IMR-90 (cell line): ENCODE results near the gene OR9A2. TPM values are rescaled to one million over a fixed set of nuclear protein-coding genes. Genes with fewer than 3 reads are reported as not detected.

ENCODE experiments used
- ATAC-seq: fragments of 200-7000 bp; cut with Tn5 transposase; 2 replicates; pipeline ENCODE4 v1.9.1; 2020; ENCODE audit warnings: low read depth, mild to moderate bottlenecking, moderate library complexity
- BruUV-seq: library from RNA; stranded (reverse); fragments of 400-500 nt; replicated peaks from 2 replicates; lab custom pipeline; 2021; lab: Mats Ljungman, UMichigan
- CTCF ChIA-PET: fragments of 300-600 bp; formaldehyde crosslinking; extraction: SDS; loops from one replicate; lab custom pipeline; 2021; ENCODE audit warnings: antibody characterized with exemption; lab: Yijun Ruan, JAX
- POLR2A ChIA-PET: fragments of 300-600 bp; sonication (Branson Sonifier 250); formaldehyde crosslinking; loops from one replicate; lab custom pipeline; 2022; ENCODE audit warnings: antibody characterized with exemption; ENCODE audit not compliant: unreplicated experiment; lab: Charles Lee
- DNase-seq: peaks from one replicate; pipeline ENCODE4 v3.0.0; 2013
- H2AFZ ChIP-seq: replicated peaks from 2 replicates; pipeline ENCODE3; 2013; ENCODE audit warnings: low read length, mild to moderate bottlenecking; ENCODE audit not compliant: poor library complexity
- H2AK5ac ChIP-seq: 2 replicates; pipeline ENCODE4 v1.6.1; 2013; ENCODE audit warnings: low read depth, low read length, inconsistent platforms
- H2AK9ac ChIP-seq: replicated peaks from 2 replicates; pipeline ENCODE3; 2013; ENCODE audit warnings: mild to moderate bottlenecking, low read depth, low read length, moderate library complexity; ENCODE audit not compliant: poor library complexity
- H2BK120ac ChIP-seq: 2 replicates; pipeline ENCODE4 v1.6.1; 2013; ENCODE audit warnings: low read depth, low read length, inconsistent platforms
- H2BK15ac ChIP-seq: 3 replicates; pipeline ENCODE4 v1.6.1; 2013; ENCODE audit warnings: low read depth, low read length, inconsistent platforms
- H2BK20ac ChIP-seq: 2 replicates; pipeline ENCODE4 v1.6.1; 2013; ENCODE audit warnings: low read depth, mild to moderate bottlenecking, inconsistent platforms, low read length, moderate library complexity
- H2BK5ac ChIP-seq: 2 replicates; pipeline ENCODE4 v1.6.1; 2013; ENCODE audit warnings: mild to moderate bottlenecking, low read depth, low read length, inconsistent platforms; ENCODE audit not compliant: poor library complexity, severe bottlenecking
- H3K14ac ChIP-seq: replicated peaks from 2 replicates; pipeline ENCODE4 v1.6.1; 2013; ENCODE audit warnings: low read depth, low read length, inconsistent platforms
- H3K18ac ChIP-seq: 2 replicates; pipeline ENCODE4 v1.6.1; 2013; ENCODE audit warnings: low read depth, low read length, control low read depth
- H3K23ac ChIP-seq: 2 replicates; pipeline ENCODE4 v1.6.1; 2013; ENCODE audit warnings: low read depth, low read length, inconsistent platforms
- H3K27ac ChIP-seq: 2 replicates; pipeline ENCODE4 v1.5.1; 2013; ENCODE audit warnings: mild to moderate bottlenecking, control low read depth, low read length; ENCODE audit not compliant: insufficient read depth
- H3K27me3 ChIP-seq: 2 replicates; pipeline ENCODE4 v1.6.1; 2013; ENCODE audit warnings: low read length; ENCODE audit not compliant: control insufficient read depth, insufficient read depth
- H3K36me3 ChIP-seq: 2 replicates; pipeline ENCODE4 v1.6.1; 2013; ENCODE audit warnings: low read length, mixed read lengths; ENCODE audit not compliant: control insufficient read depth, insufficient read depth
- H3K4ac ChIP-seq: 2 replicates; pipeline ENCODE4 v1.6.1; 2013; ENCODE audit warnings: low read depth, low read length, inconsistent platforms
- H3K4me1 ChIP-seq: 2 replicates; pipeline ENCODE4 v1.6.1; 2013; ENCODE audit warnings: low read length, mixed read lengths; ENCODE audit not compliant: control insufficient read depth, insufficient read depth
- H3K4me2 ChIP-seq: 2 replicates; pipeline ENCODE4 v1.6.1; 2013; ENCODE audit warnings: low read depth, mild to moderate bottlenecking, control low read depth, low read length, moderate library complexity
- H3K4me3 ChIP-seq: 2 replicates; pipeline ENCODE4 v1.5.1; 2013; ENCODE audit warnings: low read depth, mild to moderate bottlenecking, control low read depth, low read length, moderate library complexity; ENCODE audit not compliant: insufficient read depth
- H3K56ac ChIP-seq: 2 replicates; pipeline ENCODE4 v1.6.1; 2013; ENCODE audit warnings: low read length, inconsistent platforms; ENCODE audit not compliant: insufficient read depth; ENCODE audit errors: extremely low read depth
- H3K79me1 ChIP-seq, 2 experiments: 2 replicates each; pipeline ENCODE4 v1.6.1; 2013; ENCODE audit warnings: low read length in 2 of 2, inconsistent platforms in 1 of 2, low read depth in 1 of 2
- H3K9ac ChIP-seq: 2 replicates; pipeline ENCODE4 v1.6.1; 2013; ENCODE audit warnings: low read depth, low read length, control low read depth
- H3K9me1 ChIP-seq: 2 replicates; pipeline ENCODE4 v1.6.1; 2013; ENCODE audit warnings: low read length, inconsistent platforms; ENCODE audit not compliant: insufficient read depth
- H3K9me3 ChIP-seq: 2 replicates; pipeline ENCODE4 v1.6.1; 2013; ENCODE audit warnings: low read length; ENCODE audit not compliant: control insufficient read depth, insufficient read depth
- H4K20me1 ChIP-seq: 2 replicates; pipeline ENCODE4 v1.6.1; 2013; ENCODE audit warnings: low read length, inconsistent platforms; ENCODE audit not compliant: insufficient read depth
- H4K5ac ChIP-seq: 2 replicates; pipeline ENCODE4 v1.6.1; 2013; ENCODE audit warnings: mild to moderate bottlenecking, low read depth, low read length, control low read depth
- H4K8ac ChIP-seq, 2 experiments: 2 replicates each; pipeline ENCODE4 v1.6.1; 2013; ENCODE audit warnings: low read depth in 2 of 2, low read length in 2 of 2, control low read depth in 1 of 2, inconsistent platforms in 1 of 2
- H4K91ac ChIP-seq: 2 replicates; pipeline ENCODE4 v1.6.1; 2013; ENCODE audit warnings: low read depth, low read length, inconsistent platforms; ENCODE audit not compliant: insufficient read depth
- BHLHE40 ChIP-seq: fragments of 150-350 bp; IDR thresholded peaks from 2 replicates; pipeline ENCODE4 v1.6.1; 2016; ENCODE audit warnings: mild to moderate bottlenecking, low read depth, low read length
- CEBPB ChIP-seq: IDR thresholded peaks from 2 replicates; pipeline ENCODE4 v1.6.1; 2012; ENCODE audit warnings: low read depth, low read length, improper control_type of control experiment
- CHD1 ChIP-seq: IDR thresholded peaks from 2 replicates; pipeline ENCODE4 v1.6.1; 2012; ENCODE audit warnings: low read depth, low read length, improper control_type of control experiment
- CTCF ChIP-seq: conservative IDR thresholded peaks from 2 replicates; pipeline ENCODE4 v1.5.1; 2012; ENCODE audit warnings: mild to moderate bottlenecking, low read depth, low read length, improper control_type of control experiment
- FOS ChIP-seq: fragments of 150-350 bp; IDR thresholded peaks from 2 replicates; pipeline ENCODE4 v1.6.1; 2016; ENCODE audit warnings: low read depth, low read length
- MAFK ChIP-seq: IDR thresholded peaks from 2 replicates; pipeline ENCODE4 v1.6.1; 2012; ENCODE audit warnings: low read depth, low read length, improper control_type of control experiment
- MAZ ChIP-seq: IDR thresholded peaks from 2 replicates; pipeline ENCODE4 v1.6.1; 2012; ENCODE audit warnings: low read depth, mild to moderate bottlenecking, low read length, improper control_type of control experiment, moderate library complexity, borderline replicate concordance
- MXI1 ChIP-seq: IDR thresholded peaks from 2 replicates; pipeline ENCODE4 v1.6.1; 2012; ENCODE audit warnings: low read depth, mild to moderate bottlenecking, low read length, moderate library complexity, borderline replicate concordance
- NFE2L2 ChIP-seq: fragments of 150-350 bp; IDR thresholded peaks from 2 replicates; pipeline ENCODE4 v1.6.1; 2016; ENCODE audit warnings: low read depth, mild to moderate bottlenecking, low read length
- POLR2A ChIP-seq: IDR thresholded peaks from 2 replicates; pipeline ENCODE4 v1.6.1; 2012; ENCODE audit warnings: mild to moderate bottlenecking, low read depth, low read length
- RAD21 ChIP-seq: IDR thresholded peaks from 2 replicates; pipeline ENCODE4 v1.6.1; 2012; ENCODE audit warnings: low read length, improper control_type of control experiment
- RCOR1 ChIP-seq: IDR thresholded peaks from 2 replicates; pipeline ENCODE4 v1.6.1; 2012; ENCODE audit warnings: mild to moderate bottlenecking, low read length, improper control_type of control experiment; ENCODE audit not compliant: insufficient replicate concordance
- RFX5 ChIP-seq: IDR thresholded peaks from 2 replicates; pipeline ENCODE4 v1.8.0; 2012; ENCODE audit warnings: low read depth, mild to moderate bottlenecking, low read length, moderate library complexity
- SMC3 ChIP-seq: fragments of 150-350 bp; IDR thresholded peaks from 2 replicates; pipeline ENCODE4 v1.6.1; 2016; ENCODE audit warnings: low read depth, mild to moderate bottlenecking, antibody characterized with exemption, low read length, moderate library complexity
- WGBS, 2 experiments: methylation state at CpG; one replicate each; pipeline versions ENCODE4 v1.1.5 to v1.1.7; 2013; ENCODE audit warnings: missing lambda C conversion rate in 2 of 2; ENCODE audit not compliant: insufficient read length in 1 of 2; ENCODE audit errors: extremely low coverage in 2 of 2; 5-methylcytosine and 5-hydroxymethylcytosine counted together
- dilution Hi-C: fragments of 300-500 bp; cut with HindIII; formaldehyde crosslinking; loops from one replicate; pipeline ENCODE4 v1.14.3; 2018; ENCODE audit warnings: low sequenced_read_pairs; ENCODE audit not compliant: unreplicated experiment
- in situ Hi-C: fragments of 300-500 bp; cut with MboI; formaldehyde crosslinking; loops from 3 replicates; pipeline ENCODE4 v1.14.3; 2019; ENCODE audit warnings: low sequenced_read_pairs, inconsistent platforms, mixed read lengths
- intact Hi-C: fragments of 100-400 bp; cut with micrococcal nuclease; formaldehyde crosslinking; loops from 2 replicates; pipeline ENCODE4 v1.10.0; 2022
- polyA plus RNA-seq, 3 experiments: library from polyadenylated mRNA; depleted of rRNA; stranded (reverse); fragments of >200 nt; gene quantifications; 2 replicates each; pipeline ENCODE4 v1.2.3, GENCODE V29; 2012; ENCODE audit warnings: low replicate concordance in 1 of 3
- total RNA-seq: library from RNA; depleted of rRNA; stranded (reverse); fragments of >200 nt; gene quantifications from 2 replicates; pipeline ENCODE4 v1.2.3, GENCODE V29; 2012
- TF ChIP-seq, protein P1 (sequence below): fragments of 150-350 bp; IDR thresholded peaks from 2 replicates; pipeline ENCODE4 v1.6.1; 2016; ENCODE audit warnings: low read depth, mild to moderate bottlenecking, low read length, moderate library complexity, borderline replicate concordance
- TF ChIP-seq, protein P2 (sequence below): fragments of 150-350 bp; IDR thresholded peaks from 2 replicates; pipeline ENCODE4 v1.6.1; 2017; ENCODE audit warnings: mild to moderate bottlenecking, antibody characterized with exemption, low read length, low read depth

Gene OR9A2
- total and polyA plus RNA-seq, 2 of the 4 experiments (the other 2 are of a cell fraction), result not detected

GRCh38 chr7:143016996-143017395 lies 9.9 kb downstream of the OR9A2 start:
- H3K4ac ChIP-seq, result no peak overlapping the region
- H3K4me3 ChIP-seq, result no peak overlapping the region
- TF ChIP-seq MAZ (no peak), BHLHE40 (no peak), CHD1 (no peak), MXI1 (no peak), POLR2A (no peak), CTCF (no peak), MAFK (no peak), RCOR1 (no peak), FOS (no peak), SMC3 (no peak), NFE2L2 (no peak), CEBPB (no peak), RAD21 (no peak), RFX5 (no peak)
- TF ChIP-seq, protein P1, sequence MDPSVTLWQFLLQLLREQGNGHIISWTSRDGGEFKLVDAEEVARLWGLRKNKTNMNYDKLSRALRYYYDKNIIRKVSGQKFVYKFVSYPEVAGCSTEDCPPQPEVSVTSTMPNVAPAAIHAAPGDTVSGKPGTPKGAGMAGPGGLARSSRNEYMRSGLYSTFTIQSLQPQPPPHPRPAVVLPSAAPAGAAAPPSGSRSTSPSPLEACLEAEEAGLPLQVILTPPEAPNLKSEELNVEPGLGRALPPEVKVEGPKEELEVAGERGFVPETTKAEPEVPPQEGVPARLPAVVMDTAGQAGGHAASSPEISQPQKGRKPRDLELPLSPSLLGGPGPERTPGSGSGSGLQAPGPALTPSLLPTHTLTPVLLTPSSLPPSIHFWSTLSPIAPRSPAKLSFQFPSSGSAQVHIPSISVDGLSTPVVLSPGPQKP, result no peak
- TF ChIP-seq, protein P2, sequence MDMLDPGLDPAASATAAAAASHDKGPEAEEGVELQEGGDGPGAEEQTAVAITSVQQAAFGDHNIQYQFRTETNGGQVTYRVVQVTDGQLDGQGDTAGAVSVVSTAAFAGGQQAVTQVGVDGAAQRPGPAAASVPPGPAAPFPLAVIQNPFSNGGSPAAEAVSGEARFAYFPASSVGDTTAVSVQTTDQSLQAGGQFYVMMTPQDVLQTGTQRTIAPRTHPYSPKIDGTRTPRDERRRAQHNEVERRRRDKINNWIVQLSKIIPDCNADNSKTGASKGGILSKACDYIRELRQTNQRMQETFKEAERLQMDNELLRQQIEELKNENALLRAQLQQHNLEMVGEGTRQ, result no peak
- CTCF ChIA-PET, result interaction anchor here (1.8 kb wide), 1 partner anchor 198 kb away, joined by 6 read pairs; no protein-coding TSS in a partner anchor
- no peak overlapping the region for H3K23ac ChIP-seq
- H3K14ac ChIP-seq, result no peak overlapping the region
- no peaks in the 10 kb centered on the region for H3K27me3 ChIP-seq
- H2BK15ac ChIP-seq, result no peak overlapping the region
- no peak overlapping the region for H2BK5ac ChIP-seq
- H3K18ac ChIP-seq, result no peak overlapping the region
- DNase-seq, result no peak
- no peaks in the 10 kb centered on the region for H3K79me1 ChIP-seq
- H3K4me2 ChIP-seq, result no peak overlapping the region
- H3K36me3 ChIP-seq, result no peaks in the 10 kb centered on the region
- no peak overlapping the region for H4K8ac ChIP-seq
- no peak overlapping the region for H2BK20ac ChIP-seq
- POLR2A ChIA-PET, result no interaction called here
- H3K56ac ChIP-seq, result no peak overlapping the region
- in situ Hi-C loops (loop anchor here (25.0 kb wide), 1 partner anchor 420 kb away; the partner anchor contains the start of gene TAS2R60), dilution Hi-C loops (no loop called here), intact Hi-C loops (no loop called here)
- H2AFZ ChIP-seq, result no peak overlapping the region
- no peak overlapping the region for H2AK9ac ChIP-seq
- H3K9me3 ChIP-seq, result no peaks in the 10 kb centered on the region
- no peak overlapping the region for H4K91ac ChIP-seq
- no peaks in the 10 kb centered on the region for H3K4me1 ChIP-seq
- H3K27ac ChIP-seq, result no peak overlapping the region
- WGBS, 2 experiments, result no CpG with 5 or more reads among the region's 2 CpGs
- H3K9ac ChIP-seq, result no peak overlapping the region
- H2BK120ac ChIP-seq, result no peak overlapping the region
- H4K20me1 ChIP-seq, result no peaks in the 10 kb centered on the region
- no TSS peak for BruUV-seq
- H4K5ac ChIP-seq, result no peak overlapping the region
- H2AK5ac ChIP-seq, result no peak overlapping the region
- ATAC-seq, result no peak
- no peaks in the 10 kb centered on the region for H3K9me1 ChIP-seq
